Measurements from ENCODE around the gene CHST3.
"Not testable (repeated sequence)": the region's sequence is repeated elsewhere in the genome, so short reads cannot be mapped to it uniquely, and the experiment has no call there.

Gene CHST3

GRCh38 chr10:71952745-71953144, 11.4 kb upstream of the CHST3 start:
- no peak for DNase-seq

- no peak for DNase-seq
Observed at GRCh38 chr10:71957546-71958275, 6.5 kb upstream of the CHST3 start.

GRCh38 chr10:71959526-71959925, 4.7 kb upstream of the CHST3 start:
- no peak for DNase-seq

- no peak for DNase-seq
Observed at GRCh38 chr10:71961831-71962230, 2.4 kb upstream of the CHST3 start.

GRCh38 chr10:71962901-71963300, 1.3 kb upstream of the CHST3 start:
- DNase-seq = no peak

- no peak for DNase-seq
Observed at GRCh38 chr10:71963351-71964097, 671 bp upstream of the CHST3 start.

- no peak for DNase-seq
Observed at GRCh38 chr10:71964743-71965515, 734 bp downstream of the CHST3 start.

- DNase-seq = no peak
Observed at GRCh38 chr10:71965623-71966022, 1.4 kb downstream of the CHST3 start.

GRCh38 chr10:71966046-71967004, 2.1 kb downstream of the CHST3 start:
- no peak for DNase-seq

- DNase-seq = not testable (repeated sequence)
Observed at GRCh38 chr10:71967958-71968357, 3.8 kb downstream of the CHST3 start.

- DNase-seq = no peak
Observed at GRCh38 chr10:71968553-71969474, 4.6 kb downstream of the CHST3 start.

- no peak for DNase-seq
Observed at GRCh38 chr10:71969929-71970328, 5.7 kb downstream of the CHST3 start.

GRCh38 chr10:71970331-71970730, 6.1 kb downstream of the CHST3 start:
- no peak for DNase-seq

- DNase-seq = no peak
Observed at GRCh38 chr10:71970869-71971268, 6.7 kb downstream of the CHST3 start.

- DNase-seq = no peak
Observed at GRCh38 chr10:71971311-71971731, 7.1 kb downstream of the CHST3 start.

- no peak for DNase-seq
Observed at GRCh38 chr10:71971769-71972555, 7.8 kb downstream of the CHST3 start.

GRCh38 chr10:71972746-71973695, 8.8 kb downstream of the CHST3 start:
- DNase-seq = no peak

GRCh38 chr10:71973777-71974488, 9.7 kb downstream of the CHST3 start:
- no peak for DNase-seq
